MM.1S (cell line): ENCODE measurements around the gene OR6Y1.

Experiments used
- EZH2 ChIP-seq: fragments of 300-600 bp; sonication (generic); optimal IDR thresholded peaks from 2 replicates; pipeline ENCODE3; 2017; ENCODE audit warnings: low read depth, mild to moderate bottlenecking, antibody characterized with exemption, low read length, mixed read lengths
- EZH2phosphoT487 ChIP-seq: fragments of 300-600 bp; sonication (generic); IDR thresholded peaks from 2 replicates; pipeline ENCODE4 v1.6.1; 2018; ENCODE audit warnings: antibody characterized with exemption, low read length
- TF ChIP-seq, protein P1 (sequence below): fragments of 300-600 bp; sonication (generic); IDR thresholded peaks from 2 replicates; pipeline ENCODE4 v1.5.1; 2016; ENCODE audit warnings: antibody characterized with exemption, low read length, mixed read lengths

DNA sequence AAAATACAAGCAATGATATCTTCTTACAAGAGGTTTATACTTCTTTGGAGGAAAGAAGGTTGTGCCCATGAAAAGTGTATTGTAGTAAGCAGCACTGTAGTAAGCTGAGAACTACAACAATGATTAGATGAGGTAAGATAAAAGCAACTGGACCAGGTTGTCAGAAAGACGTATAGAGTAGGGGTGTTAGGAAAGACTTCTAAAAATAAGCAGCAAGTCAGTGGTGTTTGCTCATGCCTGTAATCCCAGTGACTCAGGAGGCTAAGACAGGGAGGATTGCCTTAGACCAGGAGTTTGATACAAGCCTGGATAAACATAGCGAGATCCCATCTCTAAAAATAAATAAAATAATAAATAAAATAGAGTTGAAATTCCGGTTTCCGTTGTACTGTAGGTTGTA, 29.8 kb upstream of the OR6Y1 start:
- TF ChIP-seq, protein P1, sequence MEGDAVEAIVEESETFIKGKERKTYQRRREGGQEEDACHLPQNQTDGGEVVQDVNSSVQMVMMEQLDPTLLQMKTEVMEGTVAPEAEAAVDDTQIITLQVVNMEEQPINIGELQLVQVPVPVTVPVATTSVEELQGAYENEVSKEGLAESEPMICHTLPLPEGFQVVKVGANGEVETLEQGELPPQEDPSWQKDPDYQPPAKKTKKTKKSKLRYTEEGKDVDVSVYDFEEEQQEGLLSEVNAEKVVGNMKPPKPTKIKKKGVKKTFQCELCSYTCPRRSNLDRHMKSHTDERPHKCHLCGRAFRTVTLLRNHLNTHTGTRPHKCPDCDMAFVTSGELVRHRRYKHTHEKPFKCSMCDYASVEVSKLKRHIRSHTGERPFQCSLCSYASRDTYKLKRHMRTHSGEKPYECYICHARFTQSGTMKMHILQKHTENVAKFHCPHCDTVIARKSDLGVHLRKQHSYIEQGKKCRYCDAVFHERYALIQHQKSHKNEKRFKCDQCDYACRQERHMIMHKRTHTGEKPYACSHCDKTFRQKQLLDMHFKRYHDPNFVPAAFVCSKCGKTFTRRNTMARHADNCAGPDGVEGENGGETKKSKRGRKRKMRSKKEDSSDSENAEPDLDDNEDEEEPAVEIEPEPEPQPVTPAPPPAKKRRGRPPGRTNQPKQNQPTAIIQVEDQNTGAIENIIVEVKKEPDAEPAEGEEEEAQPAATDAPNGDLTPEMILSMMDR = no peak
- TF ChIP-seq EZH2 (no peak), EZH2phosphoT487 (no peak)
